AG04450 (cell line): ENCODE results near the gene POLL. TPM values are rescaled to one million over a fixed set of nuclear protein-coding genes. Genes with fewer than 3 reads are reported as not detected.

Experiments
- CTCF ChIA-PET: fragments of 300-600, 350-600 bp; formaldehyde crosslinking; extraction: SDS; loops from one replicate; lab custom pipeline; 2022; ENCODE audit warnings: antibody characterized with exemption, inconsistent platforms; lab: Charles Lee
- POLR2A ChIA-PET: fragments of 350-600 bp; formaldehyde crosslinking; extraction: SDS; loops from one replicate; lab custom pipeline; 2021; ENCODE audit warnings: antibody characterized with exemption, inconsistent platforms; lab: Yijun Ruan, JAX
- DNase-seq: peaks from one replicate; pipeline ENCODE4 v3.0.0-alpha.2; 2011; ENCODE audit warnings: low read depth, low spot score
- H3K27ac ChIP-seq: one replicate; pipeline ENCODE4 v1.5.1; 2012; ENCODE audit warnings: low read depth, low read length, control low read depth
- H3K27me3 ChIP-seq: one replicate; pipeline ENCODE4 v1.6.0; 2012; ENCODE audit warnings: low read length; ENCODE audit not compliant: control insufficient read depth, insufficient read depth
- H3K4me3 ChIP-seq: 2 replicates; pipeline ENCODE4 v1.5.1; 2011; ENCODE audit warnings: mild to moderate bottlenecking, low read depth, low read length, control low read depth
- H3K9me3 ChIP-seq: 2 replicates; pipeline ENCODE4 v1.5.1; 2012; ENCODE audit warnings: low read length; ENCODE audit not compliant: control insufficient read depth, insufficient read depth
- polyA plus RNA-seq: library from polyadenylated mRNA; depleted of rRNA; stranded (reverse); fragments of >200 nt; gene quantifications from 2 replicates; pipeline ENCODE4 v1.2.3, GENCODE V29; 2011
- TF ChIP-seq, protein P1 (sequence below): IDR thresholded peaks from 2 replicates; pipeline ENCODE4 v1.5.1; 2011; ENCODE audit warnings: low read depth, low read length, control low read depth, inconsistent platforms

The POLL gene
- polyA plus RNA-seq, 1 experiment = 14.8 TPM

DNA sequence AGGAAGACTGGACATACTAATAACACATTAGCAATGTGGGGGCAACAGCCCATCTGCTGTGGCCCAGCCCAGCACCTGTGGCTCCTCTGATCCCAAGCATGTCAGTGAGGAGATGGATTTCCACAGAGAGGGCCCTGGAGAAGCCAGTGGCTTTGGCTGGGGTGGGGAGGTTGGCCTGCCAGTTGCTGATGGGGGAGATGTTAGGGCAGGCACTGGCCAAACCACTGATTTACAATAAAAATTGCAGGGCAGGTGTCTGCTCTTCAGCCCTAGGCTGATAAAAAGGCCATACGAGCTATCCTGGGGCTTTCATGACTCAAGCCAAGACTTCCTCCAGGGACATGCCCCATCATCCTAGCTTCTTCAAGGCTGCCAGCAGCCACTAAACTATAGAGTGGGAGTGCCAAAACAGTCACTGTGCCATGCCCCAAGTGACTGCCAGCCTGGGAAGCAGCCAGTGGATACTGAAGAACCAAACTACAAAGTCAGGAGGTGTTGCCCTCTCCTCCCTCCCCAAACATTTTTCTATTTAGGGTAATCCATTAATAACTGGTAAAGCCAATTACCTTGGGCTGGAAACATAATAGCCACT lies 37.9 kb upstream of the POLL start:
- Histone ChIP-seq H3K27ac (no peak overlapping the region), H3K9me3 (no peaks in the 10 kb centered on the region), H3K4me3 (no peak overlapping the region), H3K27me3 (no peaks in the 10 kb centered on the region)
- no peak for DNase-seq
- TF ChIP-seq, protein P1, sequence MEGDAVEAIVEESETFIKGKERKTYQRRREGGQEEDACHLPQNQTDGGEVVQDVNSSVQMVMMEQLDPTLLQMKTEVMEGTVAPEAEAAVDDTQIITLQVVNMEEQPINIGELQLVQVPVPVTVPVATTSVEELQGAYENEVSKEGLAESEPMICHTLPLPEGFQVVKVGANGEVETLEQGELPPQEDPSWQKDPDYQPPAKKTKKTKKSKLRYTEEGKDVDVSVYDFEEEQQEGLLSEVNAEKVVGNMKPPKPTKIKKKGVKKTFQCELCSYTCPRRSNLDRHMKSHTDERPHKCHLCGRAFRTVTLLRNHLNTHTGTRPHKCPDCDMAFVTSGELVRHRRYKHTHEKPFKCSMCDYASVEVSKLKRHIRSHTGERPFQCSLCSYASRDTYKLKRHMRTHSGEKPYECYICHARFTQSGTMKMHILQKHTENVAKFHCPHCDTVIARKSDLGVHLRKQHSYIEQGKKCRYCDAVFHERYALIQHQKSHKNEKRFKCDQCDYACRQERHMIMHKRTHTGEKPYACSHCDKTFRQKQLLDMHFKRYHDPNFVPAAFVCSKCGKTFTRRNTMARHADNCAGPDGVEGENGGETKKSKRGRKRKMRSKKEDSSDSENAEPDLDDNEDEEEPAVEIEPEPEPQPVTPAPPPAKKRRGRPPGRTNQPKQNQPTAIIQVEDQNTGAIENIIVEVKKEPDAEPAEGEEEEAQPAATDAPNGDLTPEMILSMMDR = no peak
- POLR2A ChIA-PET = no interaction called here
- CTCF ChIA-PET = no interaction called here

GRCh38 chr10:101624526-101625102 lies 36.6 kb upstream of the POLL start:
- Histone ChIP-seq H3K4me3 (no peak overlapping the region), H3K9me3 (no peaks in the 10 kb centered on the region), H3K27me3 (no peaks in the 10 kb centered on the region), H3K27ac (no peak overlapping the region)
- no peak for DNase-seq
- ChIA-PET CTCF (no interaction called here), POLR2A (no interaction called here)
- TF ChIP-seq, protein P1 = no peak

DNA sequence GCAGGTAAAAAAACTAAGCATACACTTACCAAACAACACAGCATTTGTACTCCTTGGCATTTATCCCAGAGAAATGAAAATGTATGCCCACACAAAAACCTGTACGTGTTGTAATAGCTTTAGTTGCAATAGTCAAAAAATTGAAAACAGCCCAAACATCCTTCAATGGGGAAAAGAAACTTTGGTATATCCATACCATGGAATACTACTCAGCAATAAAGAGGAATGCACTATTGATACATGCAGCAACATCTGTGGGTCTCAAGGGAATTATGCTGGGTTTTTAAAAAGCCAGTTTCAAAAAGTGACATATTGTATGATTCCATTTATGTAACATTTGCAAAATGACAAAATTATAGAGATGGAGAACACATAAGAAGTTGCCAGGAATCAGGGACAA lies 35.5 kb upstream of the POLL start:
- Histone ChIP-seq H3K27me3 (no peaks in the 10 kb centered on the region), H3K4me3 (no peak overlapping the region), H3K27ac (no peak overlapping the region), H3K9me3 (no peaks in the 10 kb centered on the region)
- CTCF ChIA-PET = interaction anchor here (1.8 kb wide), 1 partner anchor 21 kb away, joined by 7 read pairs; no protein-coding TSS in a partner anchor
- POLR2A ChIA-PET = no interaction called here
- DNase-seq = no peak
- TF ChIP-seq, protein P1 = no peak

GRCh38 chr10:101619983-101620382 lies 31.9 kb upstream of the POLL start:
- CTCF ChIA-PET = interaction anchor here (0.6 kb wide), 1 partner anchor 161 kb away, joined by 3 read pairs; no protein-coding TSS in a partner anchor
- H3K27me3 ChIP-seq = no peaks in the 10 kb centered on the region
- H3K9me3 ChIP-seq = no peaks in the 10 kb centered on the region
- POLR2A ChIA-PET = no interaction called here
- no peak overlapping the region for H3K27ac ChIP-seq
- no peak overlapping the region for H3K4me3 ChIP-seq
- TF ChIP-seq, protein P1 = no peak
- no peak for DNase-seq

DNA sequence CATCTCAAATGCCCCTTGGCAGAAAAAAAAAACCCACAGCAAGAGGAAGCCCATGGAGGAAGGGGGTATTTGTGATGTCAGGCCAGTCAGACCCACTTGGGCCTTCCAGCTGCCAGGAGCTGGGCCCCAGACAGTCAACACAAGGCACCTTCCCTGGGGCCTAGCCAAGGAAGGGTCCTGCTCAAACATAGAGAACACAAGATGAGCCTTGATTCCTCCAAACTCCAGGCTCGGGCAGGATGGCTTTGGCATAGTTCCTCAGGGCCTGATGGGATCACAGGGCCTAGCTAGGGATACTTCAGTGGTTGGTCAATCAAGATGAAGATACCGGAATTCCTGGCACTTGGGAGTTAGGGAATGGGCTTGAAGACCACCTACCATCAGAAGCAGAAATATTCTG lies 30.8 kb upstream of the POLL start:
- no peaks in the 10 kb centered on the region for H3K9me3 ChIP-seq
- no peak overlapping the region for H3K4me3 ChIP-seq
- no peaks in the 10 kb centered on the region for H3K27me3 ChIP-seq
- no peak overlapping the region for H3K27ac ChIP-seq
- TF ChIP-seq, protein P1 = no peak
- no peak for DNase-seq
- POLR2A ChIA-PET = no interaction called here
- CTCF ChIA-PET = interaction anchor here (3.6 kb wide), 1 partner anchor 16 kb away, joined by 16 read pairs; no protein-coding TSS in a partner anchor
